GM19023 (cell line): ENCODE results near the gene VPS35L.
A peak's percentile ranks its signal among the peaks of the same experiment; 100 is the strongest.
"Not testable (repeated sequence)": the region's sequence is repeated elsewhere in the genome, so short reads cannot be mapped to it uniquely, and the experiment has no call there.

Experiments
- ATAC-seq: cut with Tn5 transposase; IDR thresholded peaks from one replicate; pipeline ENCODE4 v1.9.1; 2021; ENCODE audit warnings: mild to moderate bottlenecking, moderate library complexity; ENCODE audit not compliant: unreplicated experiment

The VPS35L gene

GRCh38 chr16:19708296-19709205 is 153.0 kb downstream of the VPS35L start:
- no peak for ATAC-seq

GRCh38 chr16:19709381-19710136 is 154.1 kb downstream of the VPS35L start:
- no peak for ATAC-seq

DNA sequence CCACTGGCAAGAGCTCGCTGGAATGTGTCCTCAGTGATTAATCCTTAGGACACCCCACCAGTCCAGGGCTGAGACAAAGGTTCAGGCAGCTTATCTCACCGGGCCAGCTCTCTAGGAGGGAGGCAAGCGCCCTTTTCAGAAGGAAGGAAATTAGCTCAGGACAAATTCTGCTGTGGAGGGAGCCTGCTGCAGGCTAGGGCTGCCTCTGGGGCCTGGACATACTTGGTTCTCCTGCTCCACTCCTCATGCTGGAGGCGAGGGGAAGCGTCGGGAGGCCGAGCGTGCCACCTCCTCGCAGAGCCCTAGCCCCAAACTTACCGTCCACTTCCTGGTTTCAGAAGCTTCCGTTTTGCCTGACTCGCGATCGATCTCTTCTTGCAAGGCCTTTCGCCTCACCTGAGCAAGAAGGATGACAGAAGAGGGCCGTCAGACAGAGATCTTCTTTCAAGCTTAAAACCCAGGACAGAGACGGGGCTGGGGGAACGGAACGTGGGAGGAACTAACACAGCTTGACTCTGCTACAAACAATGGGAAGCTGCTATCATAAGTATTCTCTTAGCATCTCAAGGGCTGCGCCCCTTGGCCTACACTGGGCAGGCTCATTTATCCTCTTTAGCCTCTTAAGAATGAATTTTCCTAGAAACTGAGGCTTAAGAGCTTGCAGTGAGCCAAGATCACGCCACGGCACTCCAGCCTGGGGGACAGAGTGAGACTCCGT is 154.8 kb downstream of the VPS35L start:
- ATAC-seq, result no peak

- no peak for ATAC-seq
These were observed 155.6 kb downstream of the VPS35L start for GRCh38 chr16:19710991-19711545.

- ATAC-seq, result no peak
These were observed 156.1 kb downstream of the VPS35L start for GRCh38 chr16:19711643-19712042.

- no peak for ATAC-seq
These were observed 157.0 kb downstream of the VPS35L start for GRCh38 chr16:19712418-19713058.

- no peak for ATAC-seq
These were observed 158.2 kb downstream of the VPS35L start for GRCh38 chr16:19713697-19714096.

GRCh38 chr16:19715566-19715965 is 160.1 kb downstream of the VPS35L start:
- ATAC-seq, result no peak

DNA sequence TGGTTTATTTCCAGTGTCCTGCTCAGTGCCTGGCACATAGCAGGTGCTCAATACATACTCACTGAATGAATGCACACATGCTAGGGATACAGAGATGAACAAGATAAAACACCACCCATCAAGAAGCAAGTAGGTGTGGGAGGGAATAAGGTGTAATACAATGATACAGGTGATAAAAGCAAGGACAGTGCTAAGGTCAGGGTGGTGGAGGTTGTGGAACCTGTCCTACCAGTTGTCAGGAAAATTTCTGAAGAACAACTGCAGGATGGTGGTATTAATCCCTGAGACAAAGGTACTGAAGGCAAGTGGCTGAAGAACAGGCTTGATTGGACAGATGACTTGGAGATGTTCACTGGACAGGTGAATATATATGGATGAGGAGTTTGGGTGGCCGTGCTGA is 160.7 kb downstream of the VPS35L start:
- no peak for ATAC-seq

DNA sequence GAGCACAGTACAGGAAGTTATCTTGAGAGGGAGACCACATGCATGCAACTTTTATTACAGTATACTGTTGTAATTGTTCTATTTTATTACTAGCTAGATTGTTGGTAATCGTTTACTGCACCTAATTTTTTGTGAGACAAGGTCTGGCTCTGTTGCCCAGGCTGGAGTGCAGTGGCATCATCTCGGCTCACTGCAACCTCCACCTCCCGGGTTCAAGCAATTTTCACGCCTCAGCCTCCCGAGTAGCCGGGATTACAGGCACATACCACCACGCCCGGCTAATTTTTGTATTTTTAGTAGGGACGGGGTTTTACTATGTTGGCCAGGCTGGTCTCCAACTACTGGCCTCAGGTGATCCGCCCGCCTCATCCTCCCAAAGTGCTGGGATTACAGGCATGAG is 161.2 kb downstream of the VPS35L start:
- ATAC-seq, result not testable (repeated sequence)

- ATAC-seq, result no peak
These were observed 161.8 kb downstream of the VPS35L start for GRCh38 chr16:19717314-19717713.

DNA sequence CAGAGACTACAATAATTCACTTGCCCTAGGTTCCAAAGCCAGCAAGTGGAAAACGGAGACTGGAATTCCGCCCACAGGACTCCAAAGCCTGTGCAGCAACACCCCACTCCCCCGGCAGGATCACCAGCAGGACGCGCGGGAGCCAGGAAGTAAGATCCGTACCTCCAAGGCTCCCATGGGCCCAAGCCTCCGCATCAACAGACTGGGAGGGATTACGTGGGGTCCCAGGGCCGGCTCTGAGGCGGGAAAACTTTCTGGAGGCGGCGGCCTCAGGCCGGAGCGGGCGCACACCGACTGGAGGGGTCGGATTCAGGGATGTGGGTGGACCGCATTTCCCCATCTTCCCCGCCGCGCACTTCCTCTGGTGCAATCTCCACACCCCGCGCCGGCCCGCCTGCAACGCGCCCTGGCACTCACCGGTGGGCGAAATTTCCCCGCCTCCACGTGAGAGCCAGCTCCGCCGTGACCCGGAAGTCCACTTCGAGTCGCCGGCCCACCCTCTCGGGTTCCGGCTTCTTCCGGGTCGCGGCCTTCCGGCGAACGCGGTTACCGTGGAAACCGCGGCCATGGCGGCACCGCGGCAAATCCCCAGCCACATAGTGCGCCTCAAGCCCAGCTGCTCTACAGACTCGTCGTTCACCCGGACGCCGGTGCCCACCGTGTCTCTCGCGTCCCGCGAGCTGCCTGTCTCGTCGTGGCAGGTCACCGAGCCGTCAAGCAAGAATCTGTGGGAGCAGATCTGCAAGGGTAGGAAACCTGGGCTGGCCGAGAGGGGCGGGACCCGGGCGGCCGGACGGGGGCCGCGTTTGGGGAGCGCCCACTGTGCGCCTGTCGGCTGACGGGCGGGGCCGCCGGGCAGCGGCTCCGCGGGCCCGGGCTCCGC is 162.5 kb downstream of the VPS35L start, which contains the start of the genes IQCK and KNOP1:
Gene IQCK, plus strand, starts transcription at position 531 of the 883 bp plus-strand sequence. Its CDS starts 36 bp downstream, at position 567.
Gene KNOP1, minus strand, starts transcription at position 487 of the 883 bp plus-strand sequence. CDS start 3,192 bp downstream, outside the sequence.
- peak; percentile 96 for ATAC-seq

- no peak for ATAC-seq
These were observed 163.1 kb downstream of the VPS35L start for GRCh38 chr16:19718624-19718965.

DNA sequence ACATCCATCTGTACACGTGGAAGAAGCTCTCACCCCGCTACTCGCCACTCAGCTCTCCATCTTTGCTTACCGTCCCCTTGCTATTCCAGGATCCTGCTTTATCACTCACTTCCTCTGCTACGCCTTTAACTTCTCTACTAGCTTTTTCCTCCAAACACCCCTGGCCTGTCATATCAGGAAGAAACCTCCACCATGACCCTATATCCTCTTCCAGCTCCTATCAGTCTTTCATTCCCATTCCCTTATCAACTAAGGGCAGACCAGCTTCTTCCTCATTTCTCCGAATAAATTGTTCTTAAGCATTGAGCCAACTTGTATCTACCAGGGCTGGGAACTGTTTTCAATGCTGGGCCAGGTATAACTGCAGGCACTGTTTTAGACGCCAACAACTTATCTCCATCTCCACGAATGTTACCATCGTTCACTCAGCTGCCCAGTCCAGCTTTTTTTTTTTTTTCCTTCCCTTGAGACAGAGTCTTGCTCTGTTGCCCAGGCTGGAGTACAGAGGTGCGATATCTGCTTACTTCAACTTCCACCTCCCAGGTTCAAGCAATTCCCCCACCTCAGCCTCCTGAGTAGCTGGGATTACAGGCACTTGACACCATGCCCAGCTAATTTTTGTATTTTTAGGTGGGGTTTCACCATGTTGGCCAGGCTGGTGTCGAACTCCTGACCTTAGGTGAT is 166.9 kb downstream of the VPS35L start:
- ATAC-seq, result no peak

GRCh38 chr16:19722981-19723380 is 167.5 kb downstream of the VPS35L start:
- no peak for ATAC-seq

GRCh38 chr16:19728636-19728965 is 173.1 kb downstream of the VPS35L start:
- no peak for ATAC-seq

DNA sequence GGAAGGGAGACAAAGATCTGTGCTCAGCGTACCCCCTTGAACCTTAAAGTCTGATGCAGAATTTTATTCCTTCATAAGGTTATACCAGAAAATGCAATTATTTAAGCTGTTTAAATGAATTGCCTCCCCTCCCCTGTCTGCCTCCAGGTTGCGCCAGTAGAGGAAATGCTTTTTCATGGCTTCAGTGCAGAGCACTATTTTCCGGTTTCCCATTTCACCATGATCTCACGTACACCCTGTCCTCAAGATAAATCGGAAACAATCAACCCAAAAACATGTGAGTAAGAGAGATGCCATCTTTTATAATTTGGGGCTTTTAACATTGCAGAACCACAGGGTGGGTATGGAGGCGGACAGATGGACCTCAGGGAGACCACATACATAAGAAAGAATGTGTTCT is 178.0 kb downstream of the VPS35L start:
- ATAC-seq, result no peak

DNA sequence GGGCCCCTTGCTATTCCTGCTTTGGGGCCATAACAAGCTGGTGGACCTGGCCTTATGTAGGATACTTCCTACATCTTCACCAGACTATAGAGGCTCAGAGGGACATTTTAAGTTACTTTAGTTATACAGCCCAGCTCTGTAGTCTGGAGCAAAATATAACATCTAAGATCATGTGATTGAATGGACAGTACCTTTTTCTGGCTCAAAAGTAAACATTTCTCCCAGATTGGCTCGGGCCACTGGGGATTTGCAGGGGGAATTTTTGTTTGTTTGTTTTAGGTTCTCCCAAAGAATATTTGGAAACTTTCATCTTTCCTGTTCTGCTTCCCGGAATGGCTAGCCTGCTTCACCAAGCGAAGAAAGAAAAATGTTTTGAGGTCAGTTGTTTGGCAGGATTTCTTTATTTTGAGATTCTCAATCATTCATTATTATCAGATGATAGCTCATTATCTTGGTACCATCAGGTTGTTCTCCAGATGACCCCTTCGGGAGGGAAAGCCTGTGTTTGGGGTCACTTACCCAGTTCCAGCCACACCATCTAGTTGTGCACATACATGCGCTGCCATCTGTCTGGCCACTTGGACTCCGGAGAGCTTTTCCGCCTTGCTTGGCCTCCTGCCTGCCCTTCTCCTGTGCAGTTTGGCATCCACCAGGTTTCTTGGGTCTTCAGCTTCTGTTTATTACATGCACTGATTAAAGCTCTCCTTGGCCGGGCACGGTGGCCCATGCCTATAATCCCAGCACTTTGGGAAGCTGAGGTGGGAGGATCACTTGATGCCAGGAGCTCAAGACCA is 179.8 kb downstream of the VPS35L start:
- ATAC-seq, result no peak
